Osteoblast (primary cell): Measurements from ENCODE around the gene TMPRSS13. TPM values are rescaled to one million over a fixed set of nuclear protein-coding genes. Genes with fewer than 3 reads are reported as not detected.

Source experiments
- DNase-seq: peaks from one replicate; pipeline ENCODE4 v3.0.0; 2011; ENCODE audit warnings: low spot score, mixed read lengths; ENCODE audit not compliant: insufficient read length; ENCODE audit errors: missing footprints
- H2AFZ ChIP-seq: 2 replicates; pipeline ENCODE4 v1.6.0; 2011; ENCODE audit warnings: mild to moderate bottlenecking, low read length
- H3K27ac ChIP-seq: 2 replicates; pipeline ENCODE4 v1.5.1; 2011; ENCODE audit warnings: mild to moderate bottlenecking, low read depth, low read length, moderate library complexity
- H3K27me3 ChIP-seq: 2 replicates; pipeline ENCODE4 v1.6.0; 2012; ENCODE audit warnings: mild to moderate bottlenecking, control low read depth, inconsistent platforms, low read length, moderate library complexity; ENCODE audit not compliant: insufficient read depth
- H3K36me3 ChIP-seq: 2 replicates; pipeline ENCODE4 v1.5.1; 2011; ENCODE audit warnings: mild to moderate bottlenecking, low read length, control low read depth, moderate library complexity; ENCODE audit not compliant: insufficient read depth
- H3K4me1 ChIP-seq: 2 replicates; pipeline ENCODE4 v1.5.1; 2011; ENCODE audit warnings: mild to moderate bottlenecking, low read length, control low read depth, moderate library complexity; ENCODE audit not compliant: insufficient read depth
- H3K4me2 ChIP-seq: 2 replicates; pipeline ENCODE4 v1.6.0; 2011; ENCODE audit warnings: mild to moderate bottlenecking, low read length; ENCODE audit not compliant: insufficient read depth
- H3K4me3 ChIP-seq: fragments of 200-600 bp; sonication (generic); 3 replicates; pipeline ENCODE4 v1.5.1; 2012; ENCODE audit warnings: mild to moderate bottlenecking, low read length, inconsistent platforms; ENCODE audit not compliant: insufficient read depth
- H3K79me2 ChIP-seq: 2 replicates; pipeline ENCODE4 v1.6.0; 2012; ENCODE audit warnings: mild to moderate bottlenecking, low read length, control low read depth, inconsistent platforms; ENCODE audit not compliant: insufficient read depth
- H3K9me3 ChIP-seq: 2 replicates; pipeline ENCODE4 v1.5.1; 2011; ENCODE audit warnings: low read depth, low read length, control low read depth
- H4K20me1 ChIP-seq: 2 replicates; pipeline ENCODE4 v1.6.0; 2012; ENCODE audit warnings: mild to moderate bottlenecking, low read length, control low read depth; ENCODE audit not compliant: insufficient read depth
- CTCF ChIP-seq: IDR thresholded peaks from 2 replicates; pipeline ENCODE4 v1.5.1; 2011; ENCODE audit warnings: mild to moderate bottlenecking, low read depth, low read length, moderate library complexity; ENCODE audit errors: extremely low read depth
- total RNA-seq: library from RNA; depleted of rRNA; stranded (reverse); fragments of >200 nt; gene quantifications from 2 replicates; pipeline ENCODE4 v1.2.3, GENCODE V29; 2012

Gene TMPRSS13
- total RNA-seq, 1 donor = not detected

- H3K79me2 ChIP-seq = no peaks in the 10 kb centered on the region
- no peaks in the 10 kb centered on the region for H3K9me3 ChIP-seq
- no peak overlapping the region for H2AFZ ChIP-seq
- no peak for TF ChIP-seq CTCF
- no peak for DNase-seq
- H3K27me3 ChIP-seq = no peaks in the 10 kb centered on the region
- no peaks in the 10 kb centered on the region for H4K20me1 ChIP-seq
- H3K4me2 ChIP-seq = no peak overlapping the region
- no peaks in the 10 kb centered on the region for H3K4me1 ChIP-seq
- H3K27ac ChIP-seq = no peak overlapping the region
- H3K4me3 ChIP-seq = no peak overlapping the region
- H3K36me3 ChIP-seq = no peaks in the 10 kb centered on the region
Observed at GRCh38 chr11:117910941-117911655, 18.1 kb downstream of the TMPRSS13 start.

- Histone ChIP-seq H3K79me2 (no peaks in the 10 kb centered on the region), H2AFZ (no peak overlapping the region), H3K27me3 (no peaks in the 10 kb centered on the region), H3K4me1 (no peaks in the 10 kb centered on the region), H3K9me3 (no peaks in the 10 kb centered on the region), H3K4me3 (no peak overlapping the region), H4K20me1 (no peaks in the 10 kb centered on the region), H3K36me3 (no peaks in the 10 kb centered on the region), H3K4me2 (no peak overlapping the region), H3K27ac (no peak overlapping the region)
- no peak for DNase-seq
- no peak for TF ChIP-seq CTCF
Observed at GRCh38 chr11:117910525-117910924, 18.7 kb downstream of the TMPRSS13 start.

- TF ChIP-seq CTCF = no peak
- no peaks in the 10 kb centered on the region for H3K4me1 ChIP-seq
- H4K20me1 ChIP-seq = no peaks in the 10 kb centered on the region
- no peak overlapping the region for H3K4me2 ChIP-seq
- no peaks in the 10 kb centered on the region for H3K27me3 ChIP-seq
- H3K9me3 ChIP-seq = no peaks in the 10 kb centered on the region
- no peak for DNase-seq
- no peak overlapping the region for H2AFZ ChIP-seq
- no peak overlapping the region for H3K4me3 ChIP-seq
- no peak overlapping the region for H3K27ac ChIP-seq
- no peaks in the 10 kb centered on the region for H3K79me2 ChIP-seq
- H3K36me3 ChIP-seq = no peaks in the 10 kb centered on the region
Observed at GRCh38 chr11:117909611-117910382, 19.4 kb downstream of the TMPRSS13 start.

GRCh38 chr11:117908959-117909610 lies 20.1 kb downstream of the TMPRSS13 start:
- Histone ChIP-seq H4K20me1 (no peaks in the 10 kb centered on the region), H2AFZ (no peak overlapping the region), H3K27me3 (no peaks in the 10 kb centered on the region), H3K4me3 (no peak overlapping the region), H3K79me2 (no peaks in the 10 kb centered on the region), H3K9me3 (no peaks in the 10 kb centered on the region), H3K4me1 (no peaks in the 10 kb centered on the region), H3K4me2 (no peak overlapping the region), H3K27ac (no peak overlapping the region), H3K36me3 (no peaks in the 10 kb centered on the region)
- no peak for TF ChIP-seq CTCF
- peak; percentile 50 for DNase-seq
